ENCODE data around the gene SMIM44. TPM values are rescaled to one million over a fixed set of nuclear protein-coding genes. Genes with fewer than 3 reads are reported as not detected.

Gene SMIM44
- not detected in 2 replicates for total RNA-seq
- not detected in 2 replicates for polyA plus RNA-seq
- polyA plus RNA-seq (2012): not detected in 2 replicates
- polyA minus RNA-seq (ENCODE audit: low replicate concordance): not detected in 2 replicates

DNA sequence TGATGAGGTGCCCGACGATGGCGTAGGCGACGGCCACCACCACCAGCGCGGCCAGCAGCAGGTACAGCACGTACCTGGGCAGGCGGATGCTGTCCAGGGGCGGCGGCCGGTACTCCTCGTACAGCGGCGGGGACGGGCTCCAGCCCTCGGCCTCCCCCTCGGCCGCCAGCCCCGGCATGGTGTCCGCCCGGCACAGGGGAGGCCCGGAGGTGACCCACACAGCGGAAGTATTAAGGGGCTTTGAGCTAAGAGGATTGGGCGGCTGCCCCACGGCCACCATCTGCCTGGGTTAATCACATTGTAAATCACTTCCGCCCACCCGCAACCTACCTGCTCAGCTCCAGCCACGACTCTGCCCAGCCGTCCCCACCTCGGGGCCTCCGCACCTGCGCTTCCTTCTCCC lies at the start of gene SMIM44:
Gene SMIM44 (minus strand): TSS at position 216 of the 403 bp plus-strand sequence. CDS start 38 bp downstream, at position 178.
- H3K4me1 ChIP-seq (ENCODE audit: control insufficient read depth, extremely low read depth, insufficient read depth, low read length): no peaks in the 10 kb centered on the region
- no peak within 1 kb of the TSS for H2AFZ ChIP-seq (ENCODE audit: low read length)
- peaks cover 12% of the 10 kb centered on the region for H3K27me3 ChIP-seq (ENCODE audit: control insufficient read depth, insufficient read depth, low read length)
- no peak within 1 kb of the TSS for H3K9ac ChIP-seq (ENCODE audit: insufficient read depth, low read length)
- no peak within 1 kb of the TSS for H3K27ac ChIP-seq (ENCODE audit: insufficient read depth, low read length)
- no peak within 1 kb of the TSS for H3K4me3 ChIP-seq (replicated peaks in 1 of 4; ENCODE audit: control extremely low read depth in 1 of 4, insufficient read depth in 1 of 4, low read depth in 3 of 4, low read length in 4 of 4)
- TF ChIP-seq EZH2 (IDR thresholded peaks at IDR 0.05; ENCODE audit: low read length, missing control alignments): no peak
- TF ChIP-seq, protein P1, sequence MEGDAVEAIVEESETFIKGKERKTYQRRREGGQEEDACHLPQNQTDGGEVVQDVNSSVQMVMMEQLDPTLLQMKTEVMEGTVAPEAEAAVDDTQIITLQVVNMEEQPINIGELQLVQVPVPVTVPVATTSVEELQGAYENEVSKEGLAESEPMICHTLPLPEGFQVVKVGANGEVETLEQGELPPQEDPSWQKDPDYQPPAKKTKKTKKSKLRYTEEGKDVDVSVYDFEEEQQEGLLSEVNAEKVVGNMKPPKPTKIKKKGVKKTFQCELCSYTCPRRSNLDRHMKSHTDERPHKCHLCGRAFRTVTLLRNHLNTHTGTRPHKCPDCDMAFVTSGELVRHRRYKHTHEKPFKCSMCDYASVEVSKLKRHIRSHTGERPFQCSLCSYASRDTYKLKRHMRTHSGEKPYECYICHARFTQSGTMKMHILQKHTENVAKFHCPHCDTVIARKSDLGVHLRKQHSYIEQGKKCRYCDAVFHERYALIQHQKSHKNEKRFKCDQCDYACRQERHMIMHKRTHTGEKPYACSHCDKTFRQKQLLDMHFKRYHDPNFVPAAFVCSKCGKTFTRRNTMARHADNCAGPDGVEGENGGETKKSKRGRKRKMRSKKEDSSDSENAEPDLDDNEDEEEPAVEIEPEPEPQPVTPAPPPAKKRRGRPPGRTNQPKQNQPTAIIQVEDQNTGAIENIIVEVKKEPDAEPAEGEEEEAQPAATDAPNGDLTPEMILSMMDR (conservative IDR thresholded peaks at IDR 0.05 in 1 of 2, IDR thresholded peaks at IDR 0.05 in 1 of 2; ENCODE audit: low read depth in 1 of 2, low read length in 2 of 2): no peak
- H3K4me2 ChIP-seq (ENCODE audit: extremely low read depth, insufficient read depth, low read length): no peak within 1 kb of the TSS
- no peaks in the 10 kb centered on the region for H3K36me3 ChIP-seq (ENCODE audit: control insufficient read depth, insufficient read depth, low read length)
- no peaks in the 10 kb centered on the region for H4K20me1 ChIP-seq (ENCODE audit: control insufficient read depth, extremely low read depth, insufficient read depth, low read length)
- no peaks in the 10 kb centered on the region for H3K9me3 ChIP-seq (ENCODE audit: control insufficient read depth, insufficient read depth, low read depth, low read length)
- no peak for DNase-seq (ENCODE audit: low read depth in 2 of 2)
- H3K79me2 ChIP-seq (ENCODE audit: control insufficient read depth, insufficient read depth, low read length): no peaks in the 10 kb centered on the region

DNA sequence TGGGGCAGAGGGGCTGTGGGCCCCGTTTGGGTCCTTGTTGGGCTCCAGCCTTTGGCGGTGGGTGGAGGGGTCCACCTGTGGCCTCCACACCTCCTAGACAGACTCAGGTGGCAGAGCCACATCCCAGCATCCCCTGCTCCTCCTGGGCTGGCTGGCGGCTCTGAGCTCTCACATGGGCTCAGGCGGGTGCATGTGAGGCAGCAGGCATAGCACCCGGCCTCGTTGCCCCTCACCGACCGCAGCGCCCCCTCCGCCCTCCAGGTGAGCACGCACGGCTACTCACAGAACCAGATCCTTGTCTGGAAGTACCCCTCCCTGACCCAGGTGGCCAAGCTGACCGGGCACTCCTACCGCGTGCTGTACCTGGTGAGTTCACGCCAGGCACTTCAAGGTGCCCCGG lies 49.8 kb upstream of the SMIM44 start:
- no peak for DNase-seq (ENCODE audit: low read depth in 2 of 2)
- TF ChIP-seq, protein P1 (conservative IDR thresholded peaks at IDR 0.05 in 1 of 2, IDR thresholded peaks at IDR 0.05 in 1 of 2; ENCODE audit: low read depth in 1 of 2, low read length in 2 of 2): no peak
- TF ChIP-seq EZH2 (IDR thresholded peaks at IDR 0.05; ENCODE audit: low read length, missing control alignments): no peak
- no peaks in the 10 kb centered on the region for H3K79me2 ChIP-seq (ENCODE audit: control insufficient read depth, insufficient read depth, low read length)
- no peaks in the 10 kb centered on the region for H3K27me3 ChIP-seq (ENCODE audit: control insufficient read depth, insufficient read depth, low read length)
- no peak overlapping the region for H3K4me3 ChIP-seq (replicated peaks in 1 of 4; ENCODE audit: control extremely low read depth in 1 of 4, insufficient read depth in 1 of 4, low read depth in 3 of 4, low read length in 4 of 4)
- no peak overlapping the region for H3K9ac ChIP-seq (ENCODE audit: insufficient read depth, low read length)
- H3K9me3 ChIP-seq (ENCODE audit: control insufficient read depth, insufficient read depth, low read depth, low read length): no peaks in the 10 kb centered on the region
- H4K20me1 ChIP-seq (ENCODE audit: control insufficient read depth, extremely low read depth, insufficient read depth, low read length): no peaks in the 10 kb centered on the region
- H3K4me2 ChIP-seq (ENCODE audit: extremely low read depth, insufficient read depth, low read length): no peak overlapping the region
- H3K4me1 ChIP-seq (ENCODE audit: control insufficient read depth, extremely low read depth, insufficient read depth, low read length): no peaks in the 10 kb centered on the region
- peaks cover 33% of the 10 kb centered on the region for H3K36me3 ChIP-seq (ENCODE audit: control insufficient read depth, insufficient read depth, low read length)
- no peak overlapping the region for H3K27ac ChIP-seq (ENCODE audit: insufficient read depth, low read length)
- H2AFZ ChIP-seq (ENCODE audit: low read length): no peak overlapping the region

GRCh38 chr19:3532154-3532786 lies 49.0 kb upstream of the SMIM44 start:
- no peak for DNase-seq (ENCODE audit: low read depth in 2 of 2)
- Histone ChIP-seq H3K36me3 (ENCODE audit: control insufficient read depth, insufficient read depth, low read length) (peaks cover 36% of the 10 kb centered on the region), H3K9ac (ENCODE audit: insufficient read depth, low read length) (no peak overlapping the region), H3K4me2 (ENCODE audit: extremely low read depth, insufficient read depth, low read length) (no peak overlapping the region), H4K20me1 (ENCODE audit: control insufficient read depth, extremely low read depth, insufficient read depth, low read length) (no peaks in the 10 kb centered on the region), H3K27me3 (ENCODE audit: control insufficient read depth, insufficient read depth, low read length) (no peaks in the 10 kb centered on the region), H3K79me2 (ENCODE audit: control insufficient read depth, insufficient read depth, low read length) (no peaks in the 10 kb centered on the region), H3K27ac (ENCODE audit: insufficient read depth, low read length) (no peak overlapping the region), H3K9me3 (ENCODE audit: control insufficient read depth, insufficient read depth, low read depth, low read length) (no peaks in the 10 kb centered on the region), H3K4me3 (replicated peaks in 1 of 4; ENCODE audit: control extremely low read depth in 1 of 4, insufficient read depth in 1 of 4, low read depth in 3 of 4, low read length in 4 of 4) (no peak overlapping the region), H2AFZ (ENCODE audit: low read length) (no peak overlapping the region), H3K4me1 (ENCODE audit: control insufficient read depth, extremely low read depth, insufficient read depth, low read length) (no peaks in the 10 kb centered on the region)
- no peak for TF ChIP-seq EZH2 (IDR thresholded peaks at IDR 0.05; ENCODE audit: low read length, missing control alignments)
- TF ChIP-seq, protein P1 (conservative IDR thresholded peaks at IDR 0.05 in 1 of 2, IDR thresholded peaks at IDR 0.05 in 1 of 2; ENCODE audit: low read depth in 1 of 2, low read length in 2 of 2): no peak
